M059J (cell line): ENCODE results near the gene FBXO38. TPM values are rescaled to one million over a fixed set of nuclear protein-coding genes. Genes with fewer than 3 reads are reported as not detected.

Experiments
- DNase-seq: peaks from one replicate; pipeline ENCODE4 v3.0.0-alpha.2; 2012; ENCODE audit warnings: low read depth
- total RNA-seq: library from RNA; depleted of rRNA; stranded (reverse); fragments of >200 nt; shearing (Covaris generic); gene quantifications from 2 replicates; pipeline ENCODE4 v1.2.3, GENCODE V29; 2014; rRNA removed

Gene FBXO38
- total RNA-seq, 1 experiment from 2014 or later, result 38.7 TPM

- peak; percentile 64 for DNase-seq
Measured at GRCh38 chr5:148474025-148474511, 90.3 kb downstream of the FBXO38 start.

- DNase-seq, result no peak
Measured at GRCh38 chr5:148476302-148476701, 92.5 kb downstream of the FBXO38 start.

- no peak for DNase-seq
Measured at GRCh38 chr5:148477429-148477828, 93.7 kb downstream of the FBXO38 start.

- DNase-seq, result no peak
Measured at GRCh38 chr5:148482196-148482595, 98.4 kb downstream of the FBXO38 start.

GRCh38 chr5:148482697-148483462 lies 99.1 kb downstream of the FBXO38 start:
- peak; percentile 20 for DNase-seq

GRCh38 chr5:148483750-148484149 lies 100.0 kb downstream of the FBXO38 start:
- DNase-seq, result no peak

- DNase-seq, result no peak
Measured at GRCh38 chr5:148484651-148485050, 100.9 kb downstream of the FBXO38 start.

- DNase-seq, result no peak
Measured at GRCh38 chr5:148486456-148486855, 102.7 kb downstream of the FBXO38 start.

GRCh38 chr5:148488757-148489156 lies 105.0 kb downstream of the FBXO38 start:
- DNase-seq, result no peak

GRCh38 chr5:148491015-148491792 lies 107.4 kb downstream of the FBXO38 start:
- no peak for DNase-seq

- DNase-seq, result no peak
Measured at GRCh38 chr5:148491793-148492184, 108.0 kb downstream of the FBXO38 start.

GRCh38 chr5:148492351-148492750 lies 108.6 kb downstream of the FBXO38 start:
- DNase-seq, result no peak

Other genes with a start within 250 kb of the FBXO38 start
- not detected in 2 replicates for gene SPINK14, start 215.4 kb upstream of the FBXO38 start, total RNA-seq
- gene SPINK6, start 180.9 kb upstream of the FBXO38 start, total RNA-seq, result not detected in 2 replicates
- not detected in 2 replicates for gene MARCOL, start 145.4 kb upstream of the FBXO38 start, total RNA-seq
- not detected in 2 replicates for gene SPINK13, start 115.2 kb upstream of the FBXO38 start, total RNA-seq
- not detected in 2 replicates for gene SPINK7, start 71.5 kb upstream of the FBXO38 start, total RNA-seq
- not detected in 2 replicates for gene SPINK9, start 48.4 kb upstream of the FBXO38 start, total RNA-seq